Stimulated activated CD8-positive, alpha-beta memory T cell treated with anti-CD3 and anti-CD28 coated beads, Interleukin-7, amount 100 ng/mL, for 4 hours (primary cell): Measurements from ENCODE around the gene MZT2B.
"Not testable (repeated sequence)": the region's sequence is repeated elsewhere in the genome, so short reads cannot be mapped to it uniquely, and the experiment has no call there.

ENCODE experiments used
- DNase-seq, 2 donors: peaks; one replicate each; pipeline ENCODE4 v3.0.0-alpha.2; 2020; ENCODE audit warnings: low read depth in 2 of 2

Gene MZT2B

GRCh38 chr2:130152816-130153595, 29.1 kb upstream of the MZT2B start:
- no peak for DNase-seq

- not testable (repeated sequence) for DNase-seq
Observed at GRCh38 chr2:130153721-130154422, 28.2 kb upstream of the MZT2B start.

GRCh38 chr2:130154423-130154770, 27.7 kb upstream of the MZT2B start:
- DNase-seq = not testable (repeated sequence)

GRCh38 chr2:130154773-130155765, 27.0 kb upstream of the MZT2B start:
- DNase-seq = no peak

- not testable (repeated sequence) for DNase-seq
Observed at GRCh38 chr2:130155956-130156623, 26.0 kb upstream of the MZT2B start.

- DNase-seq = no peak
Observed at GRCh38 chr2:130156624-130157004, 25.4 kb upstream of the MZT2B start.

GRCh38 chr2:130157354-130157753, 24.7 kb upstream of the MZT2B start:
- not testable (repeated sequence) for DNase-seq

- DNase-seq = not testable (repeated sequence)
Observed at GRCh38 chr2:130157825-130158514, 24.1 kb upstream of the MZT2B start.

GRCh38 chr2:130158631-130159030, 23.4 kb upstream of the MZT2B start:
- no peak for DNase-seq

GRCh38 chr2:130159376-130159775, 22.7 kb upstream of the MZT2B start:
- not testable (repeated sequence) for DNase-seq

GRCh38 chr2:130160131-130160530, 21.9 kb upstream of the MZT2B start:
- no peak for DNase-seq

GRCh38 chr2:130160838-130161705, 21.0 kb upstream of the MZT2B start:
- DNase-seq = not testable (repeated sequence)

- DNase-seq = not testable (repeated sequence)
Observed at GRCh38 chr2:130162486-130162885, 19.6 kb upstream of the MZT2B start.

- DNase-seq = no peak
Observed at GRCh38 chr2:130162968-130163367, 19.1 kb upstream of the MZT2B start.

GRCh38 chr2:130165293-130166016, 16.6 kb upstream of the MZT2B start:
- no peak for DNase-seq

- not testable (repeated sequence) for DNase-seq
Observed at GRCh38 chr2:130166611-130167010, 15.5 kb upstream of the MZT2B start.

- not testable (repeated sequence) for DNase-seq
Observed at GRCh38 chr2:130169163-130169562, 12.9 kb upstream of the MZT2B start.

- DNase-seq = no peak
Observed at GRCh38 chr2:130169896-130170295, 12.2 kb upstream of the MZT2B start.

- DNase-seq = not testable (repeated sequence)
Observed at GRCh38 chr2:130174866-130175265, 7.2 kb upstream of the MZT2B start.
